ENCODE data around the gene CSN2.

GRCh38 chr4:70002507-70002906 lies 37.0 kb upstream of the CSN2 start:
- TF ChIP-seq CTCF (IDR thresholded peaks at IDR 0.05; ENCODE audit: extremely low read depth in 1 of 2, insufficient read depth in 1 of 2, low read depth in 1 of 2, low read length in 2 of 2) (no peak), POLR2AphosphoS5 (IDR thresholded peaks at IDR 0.05; ENCODE audit: insufficient read depth, low read depth, low read length) (no peak), GATA2 (IDR thresholded peaks at IDR 0.05; ENCODE audit: insufficient read depth, insufficient read length, low read depth, low read length) (no peak), POLR2A (IDR thresholded peaks at IDR 0.05; ENCODE audit: low read depth, low read length) (no peak), EZH2 (IDR thresholded peaks at IDR 0.05; ENCODE audit: borderline replicate concordance, low read depth, low read length, severe bottlenecking) (no peak), MYC (IDR thresholded peaks at IDR 0.05; ENCODE audit: low read depth, low read length) (no peak), JUN (IDR thresholded peaks at IDR 0.05; ENCODE audit: borderline replicate concordance, insufficient read depth, insufficient read length, low read depth) (no peak)
